HG03460 (cell line): ENCODE measurements around the gene WFS1.

ENCODE experiments used
- ATAC-seq: cut with Tn5 transposase; IDR thresholded peaks from one replicate; pipeline ENCODE4 v1.9.1; 2021; ENCODE audit not compliant: unreplicated experiment

WFS1 gene

GRCh38 chr4:6322067-6322760 is 52.6 kb downstream of the WFS1 start:
- ATAC-seq = no peak

- ATAC-seq = peak; percentile 50
Measured at GRCh38 chr4:6322761-6323566, 53.3 kb downstream of the WFS1 start.

GRCh38 chr4:6324461-6324998 is 54.9 kb downstream of the WFS1 start:
- ATAC-seq = no peak

GRCh38 chr4:6324999-6325787 is 55.5 kb downstream of the WFS1 start:
- no peak for ATAC-seq

GRCh38 chr4:6325788-6326290 is 56.2 kb downstream of the WFS1 start:
- no peak for ATAC-seq

- ATAC-seq = no peak
Measured at GRCh38 chr4:6326312-6327060, 56.8 kb downstream of the WFS1 start.

GRCh38 chr4:6327220-6327917 is 57.7 kb downstream of the WFS1 start:
- no peak for ATAC-seq

GRCh38 chr4:6328526-6328925 is 58.9 kb downstream of the WFS1 start:
- ATAC-seq = no peak

GRCh38 chr4:6329478-6330383 is 60.1 kb downstream of the WFS1 start:
- ATAC-seq = no peak

GRCh38 chr4:6330384-6330767 is 60.7 kb downstream of the WFS1 start:
- ATAC-seq = no peak

- no peak for ATAC-seq
Measured at GRCh38 chr4:6331018-6331417, 61.4 kb downstream of the WFS1 start.

- ATAC-seq = no peak
Measured at GRCh38 chr4:6331468-6331867, 61.8 kb downstream of the WFS1 start.

GRCh38 chr4:6332042-6332668 is 62.5 kb downstream of the WFS1 start:
- ATAC-seq = no peak

- no peak for ATAC-seq
Measured at GRCh38 chr4:6332669-6333050, 63.0 kb downstream of the WFS1 start.

GRCh38 chr4:6333301-6334202 is 63.9 kb downstream of the WFS1 start:
- ATAC-seq = no peak

GRCh38 chr4:6334203-6334887 is 64.7 kb downstream of the WFS1 start:
- ATAC-seq = no peak

- no peak for ATAC-seq
Measured at GRCh38 chr4:6335040-6335590, 65.5 kb downstream of the WFS1 start.
